Stimulated activated naive B cell treated with anti-CD40 and anti-IgM and Interleukin-4, amounts not matched to agents 10 μg/mL and 1 μg/mL and 100 μg/mL, for 72 hours (primary cell): ENCODE results near the gene TTC6.

Experiments
- ATAC-seq, 2 donors: fragments of 150-1000 bp; cut with Tn5 transposase; replicated peaks; 2 replicates each; pipeline ENCODE4 v1.10.0; 2021; ENCODE audit warnings: moderate library complexity in 1 of 2
- DNase-seq: peaks from one replicate; pipeline ENCODE4 v3.0.0; 2021
- H3K27ac Mint-ChIP-seq: one replicate; pipeline ENCODE4 v1.8.0; 2022; ENCODE audit warnings: mild to moderate bottlenecking, mixed read lengths
- H3K27me3 Mint-ChIP-seq, 2 donors: one replicate each; pipeline ENCODE4 v1.8.0; 2022; ENCODE audit warnings: mixed read lengths in 2 of 2
- H3K36me3 Mint-ChIP-seq, 2 donors: one replicate each; pipeline ENCODE4 v1.8.0; 2022; ENCODE audit warnings: mixed read lengths in 2 of 2, mild to moderate bottlenecking in 1 of 2
- H3K4me1 Mint-ChIP-seq, 2 donors: one replicate each; pipeline ENCODE4 v1.8.0; 2022; ENCODE audit warnings: mixed read lengths in 2 of 2, mild to moderate bottlenecking in 1 of 2
- H3K4me3 Mint-ChIP-seq, 2 donors: one replicate each; pipeline ENCODE4 v1.8.0; 2022; ENCODE audit warnings: mild to moderate bottlenecking in 2 of 2, mixed read lengths in 2 of 2, moderate library complexity in 1 of 2
- H3K9me3 Mint-ChIP-seq, 2 donors: one replicate each; pipeline ENCODE4 v1.8.0; 2022; ENCODE audit warnings: mixed read lengths in 2 of 2, mild to moderate bottlenecking in 1 of 2

Gene TTC6

GRCh38 chr14:37618498-37619028 lies 23.1 kb downstream of the TTC6 start:
- peaks cover 0 to 3% of the 10 kb centered on the region in 2 donors for H3K36me3 Mint-ChIP-seq
- H3K9me3 Mint-ChIP-seq, result peaks cover 14 to 24% of the 10 kb centered on the region in 2 donors
- H3K4me1 Mint-ChIP-seq, result no peaks in the 10 kb centered on the region
- DNase-seq (no peak), ATAC-seq (no peak)
- H3K27ac Mint-ChIP-seq, result no peak overlapping the region
- no peak overlapping the region for H3K4me3 Mint-ChIP-seq
- peaks cover 10 to 20% of the 10 kb centered on the region in 2 donors for H3K27me3 Mint-ChIP-seq

- ATAC-seq (no peak), DNase-seq (no peak)
- Mint-ChIP-seq H3K4me1 (no peaks in the 10 kb centered on the region), H3K27ac (no peak overlapping the region), H3K4me3 (no peak overlapping the region), H3K9me3 (peaks cover 9 to 10% of the 10 kb centered on the region in 2 donors), H3K36me3 (peaks cover 0 to 3% of the 10 kb centered on the region in 2 donors), H3K27me3 (peaks cover 12 to 23% of the 10 kb centered on the region in 2 donors)
Measured at GRCh38 chr14:37620856-37621255, 25.4 kb downstream of the TTC6 start.

GRCh38 chr14:37622231-37622923 lies 26.9 kb downstream of the TTC6 start:
- Mint-ChIP-seq H3K4me3 (no peak overlapping the region), H3K4me1 (no peaks in the 10 kb centered on the region), H3K36me3 (peaks cover 0 to 3% of the 10 kb centered on the region in 2 donors), H3K27me3 (peaks cover 12 to 23% of the 10 kb centered on the region in 2 donors), H3K9me3 (peaks cover 3% of the 10 kb centered on the region in 2 donors), H3K27ac (no peak overlapping the region)
- ATAC-seq (no peak), DNase-seq (no peak)

GRCh38 chr14:37623426-37623951 lies 28.1 kb downstream of the TTC6 start:
- peaks cover 12 to 23% of the 10 kb centered on the region in 2 donors for H3K27me3 Mint-ChIP-seq
- no peak for DNase-seq
- peaks cover 3 to 5% of the 10 kb centered on the region in 2 donors for H3K9me3 Mint-ChIP-seq
- ATAC-seq, result no peak
- H3K4me3 Mint-ChIP-seq, result no peak overlapping the region
- no peaks in the 10 kb centered on the region for H3K4me1 Mint-ChIP-seq
- H3K27ac Mint-ChIP-seq, result no peak overlapping the region
- H3K36me3 Mint-ChIP-seq, result peaks cover 0 to 3% of the 10 kb centered on the region in 2 donors

GRCh38 chr14:37623971-37624370 lies 28.5 kb downstream of the TTC6 start:
- H3K27ac Mint-ChIP-seq, result no peak overlapping the region

GRCh38 chr14:37625597-37626595 lies 30.5 kb downstream of the TTC6 start:
- Mint-ChIP-seq H3K4me3 (no peak overlapping the region), H3K4me1 (no peaks in the 10 kb centered on the region), H3K9me3 (peaks cover 14% of the 10 kb centered on the region in 2 donors), H3K27me3 (peaks cover 10 to 18% of the 10 kb centered on the region in 2 donors), H3K27ac (no peak overlapping the region), H3K36me3 (peaks cover 0 to 1% of the 10 kb centered on the region in 2 donors)
- no peak for DNase-seq
- no peak for ATAC-seq

More at GRCh38 chr14:37623971-37624370, 28.5 kb downstream of the TTC6 start:
- Mint-ChIP-seq H3K36me3 (peaks cover 0 to 3% of the 10 kb centered on the region in 2 donors), H3K27me3 (peaks cover 12 to 23% of the 10 kb centered on the region in 2 donors), H3K4me1 (no peaks in the 10 kb centered on the region), H3K4me3 (no peak overlapping the region), H3K9me3 (peaks cover 4 to 5% of the 10 kb centered on the region in 2 donors)
- ATAC-seq (no peak), DNase-seq (no peak)

- Mint-ChIP-seq H3K36me3 (no peaks in the 10 kb centered on the region), H3K4me1 (no peaks in the 10 kb centered on the region), H3K9me3 (peaks cover 0 to 3% of the 10 kb centered on the region in 2 donors), H3K27ac (no peak overlapping the region), H3K27me3 (no peaks in the 10 kb centered on the region), H3K4me3 (no peak overlapping the region)
- DNase-seq (no peak), ATAC-seq (no peak)
Measured at GRCh38 chr14:37637341-37637740, 41.9 kb downstream of the TTC6 start.

GRCh38 chr14:37638599-37638998 lies 43.2 kb downstream of the TTC6 start:
- no peak overlapping the region for H3K4me3 Mint-ChIP-seq
- no peaks in the 10 kb centered on the region for H3K4me1 Mint-ChIP-seq
- peaks cover 0 to 3% of the 10 kb centered on the region in 2 donors for H3K9me3 Mint-ChIP-seq
- no peak for DNase-seq
- H3K36me3 Mint-ChIP-seq, result no peaks in the 10 kb centered on the region
- no peak for ATAC-seq
- no peak overlapping the region for H3K27ac Mint-ChIP-seq
- no peaks in the 10 kb centered on the region for H3K27me3 Mint-ChIP-seq

- H3K4me3 Mint-ChIP-seq, result no peak overlapping the region
- ATAC-seq (no peak), DNase-seq (no peak)
- H3K27me3 Mint-ChIP-seq, result no peaks in the 10 kb centered on the region
- peaks cover 0 to 3% of the 10 kb centered on the region in 2 donors for H3K9me3 Mint-ChIP-seq
- H3K27ac Mint-ChIP-seq, result no peak overlapping the region
- H3K4me1 Mint-ChIP-seq, result no peaks in the 10 kb centered on the region
- H3K36me3 Mint-ChIP-seq, result no peaks in the 10 kb centered on the region
Measured at GRCh38 chr14:37641117-37641516, 45.7 kb downstream of the TTC6 start.

- no peak for DNase-seq
- H3K27ac Mint-ChIP-seq, result no peak overlapping the region
- H3K9me3 Mint-ChIP-seq, result peaks cover 0 to 2% of the 10 kb centered on the region in 2 donors
- H3K27me3 Mint-ChIP-seq, result no peaks in the 10 kb centered on the region
- no peaks in the 10 kb centered on the region for H3K4me1 Mint-ChIP-seq
- no peak for ATAC-seq
- no peak overlapping the region for H3K4me3 Mint-ChIP-seq
- no peaks in the 10 kb centered on the region for H3K36me3 Mint-ChIP-seq
Measured at GRCh38 chr14:37642125-37642524, 46.7 kb downstream of the TTC6 start.

- peaks cover 0 to 2% of the 10 kb centered on the region in 2 donors for H3K9me3 Mint-ChIP-seq
- no peak for ATAC-seq
Measured at GRCh38 chr14:37643701-37644100, 48.3 kb downstream of the TTC6 start.

More at GRCh38 chr14:37643701-37644100, 48.3 kb downstream of the TTC6 start:
- DNase-seq, result no peak
- Mint-ChIP-seq H3K4me3 (no peak overlapping the region), H3K27me3 (no peaks in the 10 kb centered on the region), H3K4me1 (no peaks in the 10 kb centered on the region), H3K36me3 (no peaks in the 10 kb centered on the region), H3K27ac (no peak overlapping the region)
